NB4 (cell line): ENCODE measurements around the gene DEPDC4.

Experiments
- DNase-seq: peaks from one replicate; pipeline ENCODE4 v3.0.0; 2010; ENCODE audit warnings: low read depth
- H3K4me3 ChIP-seq: one replicate; pipeline ENCODE4 v1.5.1; 2011; ENCODE audit warnings: mild to moderate bottlenecking, low read depth, low read length, moderate library complexity
- CTCF ChIP-seq: IDR thresholded peaks from one replicate; pipeline ENCODE4 v1.5.1; 2012; ENCODE audit warnings: low read depth, low read length
- MAX ChIP-seq: IDR thresholded peaks from 2 replicates; pipeline ENCODE4 v1.6.1; 2011; ENCODE audit warnings: low read depth, low read length
- MYC ChIP-seq: IDR thresholded peaks from 2 replicates; pipeline ENCODE4 v1.6.1; 2011; ENCODE audit warnings: low read depth, low read length
- POLR2A ChIP-seq: IDR thresholded peaks from 2 replicates; pipeline ENCODE4 v1.6.1; 2011; ENCODE audit warnings: mild to moderate bottlenecking; ENCODE audit not compliant: insufficient read length; ENCODE audit errors: extremely low read depth

The DEPDC4 gene

GRCh38 chr12:100221523-100221922 lies 45.4 kb downstream of the DEPDC4 start:
- DNase-seq = no peak
- H3K4me3 ChIP-seq = no peak overlapping the region
- TF ChIP-seq MAX (no peak), CTCF (no peak), POLR2A (no peak), MYC (no peak)

GRCh38 chr12:100219328-100220109 lies 47.4 kb downstream of the DEPDC4 start:
- DNase-seq = no peak
- H3K4me3 ChIP-seq = no peak overlapping the region
- TF ChIP-seq MAX (no peak), CTCF (no peak), MYC (no peak), POLR2A (no peak)

GRCh38 chr12:100216337-100216736 lies 50.5 kb downstream of the DEPDC4 start:
- no peak for TF ChIP-seq POLR2A
- TF ChIP-seq MYC = no peak
- TF ChIP-seq CTCF = no peak
- TF ChIP-seq MAX = no peak
- no peak overlapping the region for H3K4me3 ChIP-seq
- no peak for DNase-seq

- no peak overlapping the region for H3K4me3 ChIP-seq
- no peak for DNase-seq
- TF ChIP-seq POLR2A = no peak
Observed at GRCh38 chr12:100215209-100215608, 51.7 kb downstream of the DEPDC4 start.

- DNase-seq = no peak
- H3K4me3 ChIP-seq = no peak overlapping the region
- TF ChIP-seq CTCF = no peak
- TF ChIP-seq MYC = no peak
- no peak for TF ChIP-seq POLR2A
Observed at GRCh38 chr12:100214518-100214917, 52.4 kb downstream of the DEPDC4 start.

GRCh38 chr12:100213016-100213891 lies 53.6 kb downstream of the DEPDC4 start:
- no peak overlapping the region for H3K4me3 ChIP-seq
- DNase-seq = no peak

More at GRCh38 chr12:100213016-100213891, 53.6 kb downstream of the DEPDC4 start:
- TF ChIP-seq POLR2A (no peak), CTCF (no peak), MYC (no peak), MAX (no peak)
